HepG2 (cell line): ENCODE measurements around the gene CTSZ. TPM values are rescaled to one million over a fixed set of nuclear protein-coding genes. Genes with fewer than 3 reads are reported as not detected.

Source experiments
- AGO1 ChIP-seq: fragments of 200-400 bp; formaldehyde crosslinking; IDR thresholded peaks from 2 replicates; pipeline ENCODE4 v1.6.1; 2017; ENCODE audit warnings: mild to moderate bottlenecking, low read depth, low read length, moderate library complexity; ENCODE audit not compliant: poor library complexity, severe bottlenecking
- DMAP1 ChIP-seq: IDR thresholded peaks from 2 replicates; pipeline ENCODE4 v1.6.1; 2016
- DPF2 ChIP-seq: sonication (generic); formaldehyde crosslinking; IDR thresholded peaks from 2 replicates; pipeline ENCODE4 v1.4.0; 2020; ENCODE audit warnings: mild to moderate bottlenecking, low read depth, missing genetic modification reagents, borderline replicate concordance
- HMG20A ChIP-seq: IDR thresholded peaks from 2 replicates; pipeline ENCODE4 v1.6.1; 2016; ENCODE audit warnings: borderline replicate concordance
- HOXA7 ChIP-seq: sonication (generic); formaldehyde crosslinking; IDR thresholded peaks from 2 replicates; pipeline ENCODE4 v1.8.1; 2022; ENCODE audit warnings: mild to moderate bottlenecking, missing genetic modification reagents, moderate library complexity
- KLF16 ChIP-seq, 2 experiments: sonication (generic) in 1 of 2; formaldehyde crosslinking in 1 of 2; IDR thresholded peaks; 2 replicates each; pipeline versions ENCODE4 v1.6.1 to v1.8.0; 2016 to 2023; ENCODE audit warnings: missing genetic modification reagents in 2 of 2, missing compliant biosample characterization in 1 of 2
- MXD4 ChIP-seq: IDR thresholded peaks from 2 replicates; pipeline ENCODE4 v1.6.1; 2016; ENCODE audit warnings: mild to moderate bottlenecking, missing biosample characterization, missing genetic modification reagents
- SMC3 ChIP-seq: IDR thresholded peaks from 2 replicates; pipeline ENCODE4 v1.6.1; 2011; ENCODE audit warnings: low read length, improper control_type of control experiment
- SNAPC2 ChIP-seq: sonication (generic); formaldehyde crosslinking; IDR thresholded peaks from 2 replicates; pipeline ENCODE4 v1.8.1; 2022; ENCODE audit warnings: mild to moderate bottlenecking, missing genetic modification reagents
- TARDBP ChIP-seq: sonication (generic); formaldehyde crosslinking; IDR thresholded peaks from 2 replicates; pipeline ENCODE4 v1.8.0; 2022; ENCODE audit warnings: mild to moderate bottlenecking, missing genetic modification reagents
- TCF7L2 ChIP-seq: IDR thresholded peaks from 2 replicates; pipeline ENCODE4 v1.6.1; 2011; ENCODE audit warnings: mild to moderate bottlenecking, low read depth, low read length, moderate library complexity
- U2AF2 ChIP-seq: fragments of 200-400 bp; formaldehyde crosslinking; IDR thresholded peaks from 2 replicates; pipeline ENCODE4 v1.6.1; 2017; ENCODE audit warnings: low read depth, mild to moderate bottlenecking, low read length
- YEATS4 ChIP-seq: sonication (generic); formaldehyde crosslinking; IDR thresholded peaks from 2 replicates; pipeline ENCODE4 v1.4.0; 2020; ENCODE audit warnings: missing genetic modification reagents, borderline replicate concordance
- ZMYM4 ChIP-seq: sonication (generic); formaldehyde crosslinking; IDR thresholded peaks from 2 replicates; pipeline ENCODE4 v1.8.1; 2023; ENCODE audit warnings: mild to moderate bottlenecking, missing genetic modification reagents
- ZNF207 ChIP-seq: fragments of 450-650 bp; IDR thresholded peaks from 2 replicates; pipeline ENCODE4 v1.6.1; 2016; ENCODE audit warnings: antibody characterized with exemption, borderline replicate concordance
- ZNF382 ChIP-seq: sonication (generic); formaldehyde crosslinking; IDR thresholded peaks from 2 replicates; pipeline ENCODE4 v1.5.0; 2020; ENCODE audit warnings: missing genetic modification reagents, mild to moderate bottlenecking, borderline replicate concordance
- ZNF572 ChIP-seq: sonication (generic); formaldehyde crosslinking; IDR thresholded peaks from 2 replicates; pipeline ENCODE4 v1.5.1; 2020; ENCODE audit warnings: mild to moderate bottlenecking, missing genetic modification reagents
- ZNF615 ChIP-seq: sonication (generic); formaldehyde crosslinking; IDR thresholded peaks from 2 replicates; pipeline ENCODE4 v1.5.0; 2020; ENCODE audit warnings: mild to moderate bottlenecking, missing genetic modification reagents, borderline replicate concordance
- ZNF746 ChIP-seq: sonication (generic); formaldehyde crosslinking; IDR thresholded peaks from 2 replicates; pipeline ENCODE4 v1.8.0; 2022; ENCODE audit warnings: mild to moderate bottlenecking, missing genetic modification reagents
- ZNF83 ChIP-seq: sonication (generic); formaldehyde crosslinking; IDR thresholded peaks from 2 replicates; pipeline ENCODE4 v1.4.0; 2020; ENCODE audit warnings: missing genetic modification reagents, mild to moderate bottlenecking, borderline replicate concordance
- polyA plus RNA-seq, 8 experiments: library from polyadenylated mRNA; depleted of rRNA in 3 of 8; stranded (reverse) in 7 of 8; unstranded in 1 of 8; fragments of >200 nt; fragmentation: Illumina TruSeq in 4 of 8; extraction: Trizol in 4 of 8; gene quantifications; 2 replicates each; pipeline versions ENCODE4 v1.2.1 to v1.2.3, GENCODE V29; 2011 to 2016; ENCODE audit warnings: low read depth in 4 of 8, missing spikeins in 1 of 8, mixed read lengths in 1 of 8; ENCODE audit not compliant: insufficient read depth in 1 of 8
- total RNA-seq, 5 experiments: library from RNA; depleted of rRNA; stranded (reverse); fragments of >200 nt; fragmentation: Illumina TruSeq; extraction: Trizol; gene quantifications; 2 replicates each; pipeline ENCODE4 v1.2.3, GENCODE V29; 2016; ENCODE audit warnings: low read depth in 1 of 5
- TF ChIP-seq, protein P1 (sequence below): sonication (generic); formaldehyde crosslinking; IDR thresholded peaks from 2 replicates; pipeline ENCODE4 v1.4.0; 2020; ENCODE audit warnings: mild to moderate bottlenecking, low read depth, missing genetic modification reagents
- TF ChIP-seq, protein P2 (sequence below): sonication (generic); formaldehyde crosslinking; IDR thresholded peaks from 2 replicates; pipeline ENCODE4 v1.4.0; 2020; ENCODE audit warnings: missing genetic modification reagents
- TF ChIP-seq, protein P3 (sequence below): IDR thresholded peaks from 2 replicates; pipeline ENCODE4 v1.6.1; 2016; ENCODE audit warnings: missing genetic modification reagents, missing compliant biosample characterization
- TF ChIP-seq, protein P4 (sequence below): sonication (generic); formaldehyde crosslinking; IDR thresholded peaks from 2 replicates; pipeline ENCODE4 v1.4.0; 2020; ENCODE audit warnings: mild to moderate bottlenecking, missing genetic modification reagents
- TF ChIP-seq, protein P5 (sequence below): sonication (generic); formaldehyde crosslinking; IDR thresholded peaks from 2 replicates; pipeline ENCODE4 v1.4.0; 2020; ENCODE audit warnings: missing genetic modification reagents, mild to moderate bottlenecking, borderline replicate concordance

Gene CTSZ
- total and polyA plus RNA-seq, 2 of the 13 experiments (the other 11 are each of a cell fraction or from before 2014, with no cell fraction given): 0.33 TPM; not detected in 1

DNA sequence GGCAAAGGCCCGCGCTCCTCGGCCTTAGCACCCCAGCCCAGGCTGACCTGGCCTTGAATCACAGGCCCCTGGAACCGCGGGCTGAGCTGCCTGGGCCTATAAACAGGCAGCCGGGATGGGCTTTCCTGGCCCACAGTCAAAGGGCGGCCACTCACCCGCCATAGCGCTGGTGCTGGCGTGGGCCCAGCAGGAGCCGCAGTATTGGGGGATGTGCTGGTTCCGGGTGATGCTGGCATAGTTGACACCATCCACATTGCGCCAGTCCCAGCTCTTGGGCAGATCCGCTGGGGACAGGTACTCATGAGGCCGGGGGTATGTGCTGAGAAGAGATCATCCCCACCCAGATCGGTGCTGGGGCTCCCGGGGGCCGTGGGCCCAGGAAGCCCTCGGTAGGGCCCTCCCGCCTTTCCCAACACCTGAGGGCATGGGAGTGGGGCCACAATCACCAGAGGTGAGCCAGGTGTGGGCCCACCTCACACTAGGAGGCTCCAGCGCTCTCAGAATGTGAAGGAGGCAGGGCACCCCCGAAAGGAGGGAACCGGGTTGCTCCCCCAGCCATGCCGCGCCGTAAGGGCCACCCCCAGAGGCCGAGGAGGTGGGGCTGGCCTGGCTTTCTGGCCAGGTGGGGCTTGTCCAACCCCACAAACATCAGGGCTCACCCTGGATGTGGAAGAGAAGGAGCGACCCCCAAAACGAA, 739 bp downstream of the CTSZ start (continued):
- TF ChIP-seq KLF16 (CRISPR knock-in tag; IDR thresholded peaks at IDR 0.05): no peak
- TF ChIP-seq ZNF83 (CRISPR knock-in tag): no peak
- TF ChIP-seq, protein P1, sequence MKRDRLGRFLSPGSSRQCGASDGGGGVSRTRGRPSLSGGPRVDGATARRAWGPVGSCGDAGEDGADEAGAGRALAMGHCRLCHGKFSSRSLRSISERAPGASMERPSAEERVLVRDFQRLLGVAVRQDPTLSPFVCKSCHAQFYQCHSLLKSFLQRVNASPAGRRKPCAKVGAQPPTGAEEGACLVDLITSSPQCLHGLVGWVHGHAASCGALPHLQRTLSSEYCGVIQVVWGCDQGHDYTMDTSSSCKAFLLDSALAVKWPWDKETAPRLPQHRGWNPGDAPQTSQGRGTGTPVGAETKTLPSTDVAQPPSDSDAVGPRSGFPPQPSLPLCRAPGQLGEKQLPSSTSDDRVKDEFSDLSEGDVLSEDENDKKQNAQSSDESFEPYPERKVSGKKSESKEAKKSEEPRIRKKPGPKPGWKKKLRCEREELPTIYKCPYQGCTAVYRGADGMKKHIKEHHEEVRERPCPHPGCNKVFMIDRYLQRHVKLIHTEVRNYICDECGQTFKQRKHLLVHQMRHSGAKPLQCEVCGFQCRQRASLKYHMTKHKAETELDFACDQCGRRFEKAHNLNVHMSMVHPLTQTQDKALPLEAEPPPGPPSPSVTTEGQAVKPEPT (CRISPR knock-in tag): no peak
- no peak for TF ChIP-seq MXD4 (CRISPR knock-in tag)
- TF ChIP-seq, protein P2, sequence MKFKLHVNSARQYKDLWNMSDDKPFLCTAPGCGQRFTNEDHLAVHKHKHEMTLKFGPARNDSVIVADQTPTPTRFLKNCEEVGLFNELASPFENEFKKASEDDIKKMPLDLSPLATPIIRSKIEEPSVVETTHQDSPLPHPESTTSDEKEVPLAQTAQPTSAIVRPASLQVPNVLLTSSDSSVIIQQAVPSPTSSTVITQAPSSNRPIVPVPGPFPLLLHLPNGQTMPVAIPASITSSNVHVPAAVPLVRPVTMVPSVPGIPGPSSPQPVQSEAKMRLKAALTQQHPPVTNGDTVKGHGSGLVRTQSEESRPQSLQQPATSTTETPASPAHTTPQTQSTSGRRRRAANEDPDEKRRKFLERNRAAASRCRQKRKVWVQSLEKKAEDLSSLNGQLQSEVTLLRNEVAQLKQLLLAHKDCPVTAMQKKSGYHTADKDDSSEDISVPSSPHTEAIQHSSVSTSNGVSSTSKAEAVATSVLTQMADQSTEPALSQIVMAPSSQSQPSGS (CRISPR knock-in tag): no peak
- TF ChIP-seq ZMYM4 (CRISPR knock-in tag): peak; percentile 11; the same call in 1 of the 2 replicates
- no peak for TF ChIP-seq TCF7L2
- TF ChIP-seq, protein P3, sequence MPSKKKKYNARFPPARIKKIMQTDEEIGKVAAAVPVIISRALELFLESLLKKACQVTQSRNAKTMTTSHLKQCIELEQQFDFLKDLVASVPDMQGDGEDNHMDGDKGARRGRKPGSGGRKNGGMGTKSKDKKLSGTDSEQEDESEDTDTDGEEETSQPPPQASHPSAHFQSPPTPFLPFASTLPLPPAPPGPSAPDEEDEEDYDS (CRISPR knock-in tag): no peak; the same call in 1 of the 2 replicates
- no peak for TF ChIP-seq U2AF2
- TF ChIP-seq ZNF207: no peak
- TF ChIP-seq, protein P4, sequence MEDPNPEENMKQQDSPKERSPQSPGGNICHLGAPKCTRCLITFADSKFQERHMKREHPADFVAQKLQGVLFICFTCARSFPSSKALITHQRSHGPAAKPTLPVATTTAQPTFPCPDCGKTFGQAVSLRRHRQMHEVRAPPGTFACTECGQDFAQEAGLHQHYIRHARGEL: no peak
- no peak for TF ChIP-seq SNAPC2 (CRISPR knock-in tag)
- peak; percentile 50; the same call in 1 of the 2 replicates for TF ChIP-seq YEATS4 (CRISPR knock-in tag)
- TF ChIP-seq DMAP1 (CRISPR knock-in tag): no peak
- TF ChIP-seq, protein P5, sequence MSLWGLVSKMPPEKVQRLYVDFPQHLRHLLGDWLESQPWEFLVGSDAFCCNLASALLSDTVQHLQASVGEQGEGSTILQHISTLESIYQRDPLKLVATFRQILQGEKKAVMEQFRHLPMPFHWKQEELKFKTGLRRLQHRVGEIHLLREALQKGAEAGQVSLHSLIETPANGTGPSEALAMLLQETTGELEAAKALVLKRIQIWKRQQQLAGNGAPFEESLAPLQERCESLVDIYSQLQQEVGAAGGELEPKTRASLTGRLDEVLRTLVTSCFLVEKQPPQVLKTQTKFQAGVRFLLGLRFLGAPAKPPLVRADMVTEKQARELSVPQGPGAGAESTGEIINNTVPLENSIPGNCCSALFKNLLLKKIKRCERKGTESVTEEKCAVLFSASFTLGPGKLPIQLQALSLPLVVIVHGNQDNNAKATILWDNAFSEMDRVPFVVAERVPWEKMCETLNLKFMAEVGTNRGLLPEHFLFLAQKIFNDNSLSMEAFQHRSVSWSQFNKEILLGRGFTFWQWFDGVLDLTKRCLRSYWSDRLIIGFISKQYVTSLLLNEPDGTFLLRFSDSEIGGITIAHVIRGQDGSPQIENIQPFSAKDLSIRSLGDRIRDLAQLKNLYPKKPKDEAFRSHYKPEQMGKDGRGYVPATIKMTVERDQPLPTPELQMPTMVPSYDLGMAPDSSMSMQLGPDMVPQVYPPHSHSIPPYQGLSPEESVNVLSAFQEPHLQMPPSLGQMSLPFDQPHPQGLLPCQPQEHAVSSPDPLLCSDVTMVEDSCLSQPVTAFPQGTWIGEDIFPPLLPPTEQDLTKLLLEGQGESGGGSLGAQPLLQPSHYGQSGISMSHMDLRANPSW (CRISPR knock-in tag): no peak
- TF ChIP-seq DPF2 (CRISPR knock-in tag): 0 out of 2 replicates have a peak, but pooled peaks have one; percentile 33
- TF ChIP-seq SMC3: no peak
- TF ChIP-seq ZNF382 (CRISPR knock-in tag): no peak
- no peak for TF ChIP-seq ZNF572 (CRISPR knock-in tag)
- no peak for TF ChIP-seq HOXA7
- TF ChIP-seq HMG20A (CRISPR knock-in tag): no peak
- TF ChIP-seq ZNF615 (CRISPR knock-in tag): no peak
- no peak for TF ChIP-seq AGO1
- no peak for TF ChIP-seq TARDBP (CRISPR knock-in tag)
- no peak for TF ChIP-seq ZNF746 (CRISPR knock-in tag)
